AG10803 (cell line): ENCODE data around the gene RNU5D-1.
A peak's percentile ranks its signal among the peaks of the same experiment; 100 is the strongest.

Source experiments
- DNase-seq: peaks from one replicate; pipeline ENCODE4 v3.0.0; 2010; ENCODE audit warnings: low read depth
- H3K4me3 ChIP-seq: 2 replicates; pipeline ENCODE4 v1.5.1; 2011; ENCODE audit warnings: mild to moderate bottlenecking, low read length, control low read depth
- TF ChIP-seq, protein P1 (sequence below): conservative IDR thresholded peaks from 2 replicates; pipeline ENCODE4 v1.5.1; 2011; ENCODE audit warnings: mild to moderate bottlenecking, low read length, control low read depth, inconsistent platforms

Gene RNU5D-1

GRCh38 chr1:44724955-44725698 is 5.8 kb downstream of the RNU5D-1 start:
- no peak for DNase-seq
- H3K4me3 ChIP-seq = no peak overlapping the region
- TF ChIP-seq, protein P1, sequence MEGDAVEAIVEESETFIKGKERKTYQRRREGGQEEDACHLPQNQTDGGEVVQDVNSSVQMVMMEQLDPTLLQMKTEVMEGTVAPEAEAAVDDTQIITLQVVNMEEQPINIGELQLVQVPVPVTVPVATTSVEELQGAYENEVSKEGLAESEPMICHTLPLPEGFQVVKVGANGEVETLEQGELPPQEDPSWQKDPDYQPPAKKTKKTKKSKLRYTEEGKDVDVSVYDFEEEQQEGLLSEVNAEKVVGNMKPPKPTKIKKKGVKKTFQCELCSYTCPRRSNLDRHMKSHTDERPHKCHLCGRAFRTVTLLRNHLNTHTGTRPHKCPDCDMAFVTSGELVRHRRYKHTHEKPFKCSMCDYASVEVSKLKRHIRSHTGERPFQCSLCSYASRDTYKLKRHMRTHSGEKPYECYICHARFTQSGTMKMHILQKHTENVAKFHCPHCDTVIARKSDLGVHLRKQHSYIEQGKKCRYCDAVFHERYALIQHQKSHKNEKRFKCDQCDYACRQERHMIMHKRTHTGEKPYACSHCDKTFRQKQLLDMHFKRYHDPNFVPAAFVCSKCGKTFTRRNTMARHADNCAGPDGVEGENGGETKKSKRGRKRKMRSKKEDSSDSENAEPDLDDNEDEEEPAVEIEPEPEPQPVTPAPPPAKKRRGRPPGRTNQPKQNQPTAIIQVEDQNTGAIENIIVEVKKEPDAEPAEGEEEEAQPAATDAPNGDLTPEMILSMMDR = no peak

GRCh38 chr1:44724296-44724954 is 6.5 kb downstream of the RNU5D-1 start:
- TF ChIP-seq, protein P1 = no peak
- no peak for DNase-seq
- no peak overlapping the region for H3K4me3 ChIP-seq

- H3K4me3 ChIP-seq = no peak overlapping the region
- TF ChIP-seq, protein P1 = no peak
- DNase-seq = no peak
Measured at GRCh38 chr1:44723496-44724295, 7.3 kb downstream of the RNU5D-1 start.

- DNase-seq = no peak
- TF ChIP-seq, protein P1 = no peak
- no peak overlapping the region for H3K4me3 ChIP-seq
Measured at GRCh38 chr1:44723064-44723463, 7.9 kb downstream of the RNU5D-1 start.

DNA sequence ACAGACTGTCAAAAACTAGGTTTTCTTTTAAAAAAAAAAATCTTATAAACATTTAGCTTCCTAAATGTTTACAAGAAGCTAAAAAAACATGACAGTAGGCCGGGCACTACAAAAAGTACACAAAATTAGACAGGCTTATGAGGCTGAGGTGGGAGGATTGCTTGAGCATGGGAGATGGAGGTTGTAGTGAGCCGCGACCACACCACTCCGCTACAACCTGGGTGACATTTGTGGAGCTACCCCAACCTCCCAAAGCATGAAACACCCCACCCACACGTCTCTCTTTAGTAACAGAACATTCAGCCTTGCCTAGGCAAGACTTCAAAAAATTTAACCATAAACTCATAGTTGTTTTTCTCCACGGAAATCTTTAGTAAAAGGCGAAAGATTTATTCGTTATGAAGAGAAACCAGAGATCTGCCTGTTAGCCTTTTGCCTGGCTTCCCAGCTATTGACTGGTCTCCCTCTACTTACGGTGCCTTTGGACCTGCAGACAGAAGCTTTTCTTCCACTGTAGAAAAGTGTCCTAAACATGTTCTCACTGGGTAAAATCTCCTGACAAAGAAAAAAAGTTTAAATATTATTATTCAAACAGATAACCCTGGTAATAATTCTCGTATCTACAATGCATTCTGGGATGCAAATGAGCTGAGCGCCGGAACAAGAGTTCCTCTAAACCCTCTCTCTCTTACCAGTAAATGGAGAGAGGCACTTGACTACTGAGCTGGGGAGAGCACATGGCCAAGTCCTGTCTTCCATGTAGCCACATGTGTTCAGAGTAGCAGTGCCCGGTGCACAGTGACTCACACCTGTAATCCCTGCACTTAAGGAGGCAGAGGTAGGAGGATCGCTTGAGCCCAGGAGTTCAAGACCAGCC is 9.2 kb downstream of the RNU5D-1 start:
- no peak overlapping the region for H3K4me3 ChIP-seq
- peak; percentile 83 for DNase-seq
- TF ChIP-seq, protein P1 = no peak

DNA sequence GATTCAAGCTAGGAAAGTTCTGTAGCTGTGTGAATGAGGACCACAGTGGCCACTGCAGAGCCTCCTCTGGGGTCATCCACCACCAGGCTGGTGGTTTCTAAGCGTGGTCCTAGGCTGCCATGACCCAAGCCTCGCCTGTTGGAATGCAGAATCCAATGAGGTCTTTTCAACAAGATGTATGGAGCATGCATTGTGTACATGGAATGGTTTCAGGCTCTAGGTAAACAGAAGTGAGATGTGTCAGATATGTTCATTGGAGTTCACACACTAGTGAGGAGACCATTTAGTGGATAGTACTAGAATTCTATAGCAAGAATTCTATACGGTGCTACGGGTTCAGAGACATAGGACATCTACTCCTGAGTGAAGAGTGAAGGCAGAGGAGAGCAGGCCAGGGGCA is 10.7 kb downstream of the RNU5D-1 start:
- H3K4me3 ChIP-seq = no peak overlapping the region
- TF ChIP-seq, protein P1 = no peak
- no peak for DNase-seq
